Activated CD8-positive, alpha-beta T cell treated with anti-CD3 and anti-CD28 coated beads, Interleukin-2, amount 10 ng/mL, durations not matched to agents 7 days and 5 days (primary cell): ENCODE data around the gene ATF7. TPM values are rescaled to one million over a fixed set of nuclear protein-coding genes. Genes with fewer than 3 reads are reported as not detected.

Experiments
- ATAC-seq: fragments of 150-1000 bp; cut with Tn5 transposase; one replicate; pipeline ENCODE4 v1.10.0; 2021; ENCODE audit warnings: moderate library complexity
- CTCF ChIA-PET: fragments of 350-600 bp; sonication (Branson Sonifier 250); formaldehyde crosslinking; loops from one replicate; lab custom pipeline; 2021; ENCODE audit warnings: antibody characterized with exemption; lab: Charles Lee
- POLR2A ChIA-PET: fragments of 350-600 bp; sonication (Branson Sonifier 250); formaldehyde crosslinking; loops from one replicate; lab custom pipeline; 2021; ENCODE audit warnings: antibody characterized with exemption; lab: Charles Lee
- DNase-seq: peaks from one replicate; pipeline ENCODE4 v3.0.0-alpha.2; 2020
- H3K27ac Mint-ChIP-seq: one replicate; pipeline ENCODE4 v1.8.0; 2021; ENCODE audit warnings: mild to moderate bottlenecking, mixed read lengths
- H3K27me3 Mint-ChIP-seq: one replicate; pipeline ENCODE4 v1.8.0; 2021; ENCODE audit warnings: low read depth, mixed read lengths
- H3K36me3 Mint-ChIP-seq: one replicate; pipeline ENCODE4 v1.8.0; 2021; ENCODE audit warnings: low read depth, mixed read lengths
- H3K4me1 Mint-ChIP-seq: one replicate; pipeline ENCODE4 v1.8.0; 2021; ENCODE audit warnings: low read depth, mixed read lengths
- H3K4me3 Mint-ChIP-seq: one replicate; pipeline ENCODE4 v1.8.0; 2021; ENCODE audit warnings: mild to moderate bottlenecking, mixed read lengths
- H3K9me3 Mint-ChIP-seq: one replicate; pipeline ENCODE4 v1.8.0; 2022; ENCODE audit warnings: mixed read lengths; ENCODE audit not compliant: insufficient read depth
- total RNA-seq, 2 experiments: library from RNA; stranded (reverse); gene quantifications; one replicate each; pipeline ENCODE4 v1.2.3, GENCODE V29; 2021

The ATF7 gene
- total RNA-seq, 2 experiments from 2014 or later = 27.7 to 28.7 TPM

- no peak overlapping the region for H3K27ac Mint-ChIP-seq
- no peaks in the 10 kb centered on the region for H3K9me3 Mint-ChIP-seq
- no peak for ATAC-seq
- POLR2A ChIA-PET = no interaction called here
- H3K4me1 Mint-ChIP-seq = peaks cover 10% of the 10 kb centered on the region
- no peaks in the 10 kb centered on the region for H3K27me3 Mint-ChIP-seq
- H3K36me3 Mint-ChIP-seq = peaks cover 31% of the 10 kb centered on the region
- no peak for DNase-seq
- H3K4me3 Mint-ChIP-seq = no peak overlapping the region
- CTCF ChIA-PET = interaction anchor here (1.2 to 2.0 kb wide), 2 partner anchors 136 to 206 kb away, joined by 3 to 10 read pairs; partner anchors contain the start of gene ATP5MC2
Measured at GRCh38 chr12:53539526-53539925, 86.7 kb downstream of the ATF7 start.

GRCh38 chr12:53538209-53538689 lies 87.9 kb downstream of the ATF7 start:
- Mint-ChIP-seq H3K36me3 (peaks cover 31% of the 10 kb centered on the region), H3K4me3 (no peak overlapping the region), H3K4me1 (no peaks in the 10 kb centered on the region), H3K27ac (no peak overlapping the region), H3K9me3 (no peaks in the 10 kb centered on the region), H3K27me3 (no peaks in the 10 kb centered on the region)
- CTCF ChIA-PET = interaction anchor here (0.7 to 2.0 kb wide), 3 partner anchors 30 to 208 kb away, joined by 3 to 10 read pairs (median 3); partner anchors contain the start of gene ATP5MC2
- ATAC-seq (no peak), DNase-seq (no peak)
- POLR2A ChIA-PET = interaction anchor here (1.0 kb wide), 1 partner anchor 140 kb away, joined by 4 read pairs; no protein-coding TSS in a partner anchor

- ChIA-PET CTCF (no interaction called here), POLR2A (no interaction called here)
- no peak for DNase-seq
- no peaks in the 10 kb centered on the region for H3K9me3 Mint-ChIP-seq
- H3K4me3 Mint-ChIP-seq = no peak overlapping the region
- peaks cover 40% of the 10 kb centered on the region for H3K36me3 Mint-ChIP-seq
- ATAC-seq = no peak
- no peaks in the 10 kb centered on the region for H3K4me1 Mint-ChIP-seq
- no peaks in the 10 kb centered on the region for H3K27me3 Mint-ChIP-seq
- no peak overlapping the region for H3K27ac Mint-ChIP-seq
Measured at GRCh38 chr12:53536962-53537361, 89.2 kb downstream of the ATF7 start.

GRCh38 chr12:53533471-53533870 lies 92.7 kb downstream of the ATF7 start:
- no peak for DNase-seq
- ChIA-PET POLR2A (no interaction called here), CTCF (no interaction called here)
- H3K27ac Mint-ChIP-seq = no peak overlapping the region
- H3K9me3 Mint-ChIP-seq = no peaks in the 10 kb centered on the region
- peaks cover 39% of the 10 kb centered on the region for H3K36me3 Mint-ChIP-seq
- H3K27me3 Mint-ChIP-seq = no peaks in the 10 kb centered on the region
- no peaks in the 10 kb centered on the region for H3K4me1 Mint-ChIP-seq
- no peak overlapping the region for H3K4me3 Mint-ChIP-seq
- ATAC-seq = no peak

GRCh38 chr12:53532524-53533445 lies 93.4 kb downstream of the ATF7 start:
- H3K27ac Mint-ChIP-seq = no peak overlapping the region
- CTCF ChIA-PET = interaction anchor here (0.9 to 1.4 kb wide), 3 partner anchors 10 to 211 kb away, joined by 3 read pairs; no protein-coding TSS in a partner anchor
- H3K9me3 Mint-ChIP-seq = no peaks in the 10 kb centered on the region
- no peaks in the 10 kb centered on the region for H3K4me1 Mint-ChIP-seq
- H3K36me3 Mint-ChIP-seq = peaks cover 39% of the 10 kb centered on the region
- DNase-seq (no peak), ATAC-seq (no peak)
- POLR2A ChIA-PET = no interaction called here
- H3K27me3 Mint-ChIP-seq = no peaks in the 10 kb centered on the region
- no peak overlapping the region for H3K4me3 Mint-ChIP-seq

- peaks cover 35% of the 10 kb centered on the region for H3K36me3 Mint-ChIP-seq
- DNase-seq = no peak
- H3K4me3 Mint-ChIP-seq = no peak overlapping the region
- no peaks in the 10 kb centered on the region for H3K27me3 Mint-ChIP-seq
- POLR2A ChIA-PET = interaction anchor here (0.6 kb wide), 1 partner anchor 803 kb away, joined by 4 read pairs; no protein-coding TSS in a partner anchor
- no peak overlapping the region for H3K27ac Mint-ChIP-seq
- ATAC-seq = no peak
- H3K4me1 Mint-ChIP-seq = no peaks in the 10 kb centered on the region
- CTCF ChIA-PET = interaction anchor here (0.9 to 1.4 kb wide), 3 partner anchors 11 to 212 kb away, joined by 3 read pairs; no protein-coding TSS in a partner anchor
- H3K9me3 Mint-ChIP-seq = no peaks in the 10 kb centered on the region
Measured at GRCh38 chr12:53532021-53532420, 94.2 kb downstream of the ATF7 start.

GRCh38 chr12:53530920-53531319 lies 95.3 kb downstream of the ATF7 start:
- ATAC-seq (no peak), DNase-seq (no peak)
- H3K36me3 Mint-ChIP-seq = peaks cover 31% of the 10 kb centered on the region
- no peaks in the 10 kb centered on the region for H3K4me1 Mint-ChIP-seq
- H3K4me3 Mint-ChIP-seq = no peak overlapping the region
- CTCF ChIA-PET = no interaction called here
- POLR2A ChIA-PET = no interaction called here
- H3K9me3 Mint-ChIP-seq = no peaks in the 10 kb centered on the region
- H3K27me3 Mint-ChIP-seq = no peaks in the 10 kb centered on the region
- H3K27ac Mint-ChIP-seq = no peak overlapping the region

- POLR2A ChIA-PET = no interaction called here
- no peak overlapping the region for H3K27ac Mint-ChIP-seq
- DNase-seq = no peak
- H3K27me3 Mint-ChIP-seq = no peaks in the 10 kb centered on the region
- CTCF ChIA-PET = interaction anchor here (0.5 to 1.1 kb wide), 2 partner anchors 12 to 22 kb away, joined by 3 read pairs; no protein-coding TSS in a partner anchor
- H3K4me3 Mint-ChIP-seq = no peak overlapping the region
- H3K36me3 Mint-ChIP-seq = peaks cover 29% of the 10 kb centered on the region
- H3K4me1 Mint-ChIP-seq = no peaks in the 10 kb centered on the region
- no peaks in the 10 kb centered on the region for H3K9me3 Mint-ChIP-seq
- no peak for ATAC-seq
Measured at GRCh38 chr12:53530061-53530460, 96.1 kb downstream of the ATF7 start.

GRCh38 chr12:53524476-53524875 lies 101.7 kb downstream of the ATF7 start:
- no peak for DNase-seq
- Mint-ChIP-seq H3K27ac (no peak overlapping the region), H3K36me3 (peaks cover 22% of the 10 kb centered on the region), H3K27me3 (no peaks in the 10 kb centered on the region), H3K9me3 (no peaks in the 10 kb centered on the region), H3K4me1 (peaks cover 2% of the 10 kb centered on the region), H3K4me3 (no peak overlapping the region)
- ATAC-seq = no peak
- ChIA-PET CTCF (interaction anchor here (0.7 to 1.1 kb wide), 2 partner anchors 19 to 172 kb away, joined by 3 to 5 read pairs; no protein-coding TSS in a partner anchor), POLR2A (no interaction called here)

- H3K27ac Mint-ChIP-seq = no peak overlapping the region
- no peak for ATAC-seq
- peaks cover 19% of the 10 kb centered on the region for H3K36me3 Mint-ChIP-seq
- no peak for DNase-seq
- CTCF ChIA-PET = interaction anchor here (0.7 to 3.1 kb wide), 3 partner anchors 20 to 153 kb away, joined by 3 to 16 read pairs (median 3); partner anchors contain the start of genes ATP5MC2 and TARBP2
- no peaks in the 10 kb centered on the region for H3K9me3 Mint-ChIP-seq
- H3K4me1 Mint-ChIP-seq = peaks cover 2% of the 10 kb centered on the region
- H3K27me3 Mint-ChIP-seq = no peaks in the 10 kb centered on the region
- no peak overlapping the region for H3K4me3 Mint-ChIP-seq
- POLR2A ChIA-PET = interaction anchor here (0.6 kb wide), 1 partner anchor 22 kb away, joined by 3 read pairs; no protein-coding TSS in a partner anchor
Measured at GRCh38 chr12:53523131-53523530, 103.1 kb downstream of the ATF7 start.

- no peak for ATAC-seq
- H3K4me3 Mint-ChIP-seq = no peak overlapping the region
Measured at GRCh38 chr12:53518381-53518780, 107.8 kb downstream of the ATF7 start.

More at GRCh38 chr12:53518381-53518780, 107.8 kb downstream of the ATF7 start:
- no peak for DNase-seq
- Mint-ChIP-seq H3K27me3 (no peaks in the 10 kb centered on the region), H3K4me1 (peaks cover 16% of the 10 kb centered on the region), H3K27ac (no peak overlapping the region), H3K36me3 (peaks cover 45% of the 10 kb centered on the region), H3K9me3 (no peaks in the 10 kb centered on the region)
- ChIA-PET POLR2A (no interaction called here), CTCF (interaction anchor here (1.4 to 5.6 kb wide), 5 partner anchors 10 to 166 kb away, joined by 3 to 25 read pairs (median 5); no protein-coding TSS in a partner anchor)
